ENCODE results near the gene EVA1C. TPM values are rescaled to one million over a fixed set of nuclear protein-coding genes. Genes with fewer than 3 reads are reported as not detected.

EVA1C gene
- total RNA-seq, 1 donor from 2014 or later: 1.2 TPM

- no peak overlapping the region for H3K4me3 Mint-ChIP-seq
- Histone ChIP-seq H3K4me3 (no peak overlapping the region), H3K9ac (no peak overlapping the region), H3K27me3 (no peaks in the 10 kb centered on the region), H3K27ac (no peak overlapping the region), H3K79me2 (ENCODE audit: low read depth) (no peaks in the 10 kb centered on the region), H2AFZ (replicated peaks) (no peak overlapping the region), H3K36me3 (no peaks in the 10 kb centered on the region), H3K4me1 (peaks cover 4% of the 10 kb centered on the region), H3F3A (ENCODE audit: low read depth) (no peaks in the 10 kb centered on the region), H3K9me3 (ENCODE audit: low read depth) (no peaks in the 10 kb centered on the region), H3K4me2 (no peak overlapping the region), H4K20me1 (ENCODE audit: low read depth) (no peaks in the 10 kb centered on the region)
- DNase-seq (ENCODE audit: low spot score): no peak
- H3K4me1 Mint-ChIP-seq: peaks cover 4% of the 10 kb centered on the region
- no peaks in the 10 kb centered on the region for H3K36me3 Mint-ChIP-seq
- no peak overlapping the region for H3K27ac Mint-ChIP-seq
- H3K27me3 Mint-ChIP-seq (ENCODE audit: insufficient read depth, low read depth): peaks cover 2% of the 10 kb centered on the region
- no peaks in the 10 kb centered on the region for H3K9me3 Mint-ChIP-seq
- TF ChIP-seq CTCF (IDR thresholded peaks at IDR 0.05) (no peak), EZH2phosphoT487 (IDR thresholded peaks at IDR 0.05) (no peak), EZH2 (IDR thresholded peaks at IDR 0.05) (no peak)
Observed at GRCh38 chr21:32545948-32546441, 133.5 kb downstream of the EVA1C start.

DNA sequence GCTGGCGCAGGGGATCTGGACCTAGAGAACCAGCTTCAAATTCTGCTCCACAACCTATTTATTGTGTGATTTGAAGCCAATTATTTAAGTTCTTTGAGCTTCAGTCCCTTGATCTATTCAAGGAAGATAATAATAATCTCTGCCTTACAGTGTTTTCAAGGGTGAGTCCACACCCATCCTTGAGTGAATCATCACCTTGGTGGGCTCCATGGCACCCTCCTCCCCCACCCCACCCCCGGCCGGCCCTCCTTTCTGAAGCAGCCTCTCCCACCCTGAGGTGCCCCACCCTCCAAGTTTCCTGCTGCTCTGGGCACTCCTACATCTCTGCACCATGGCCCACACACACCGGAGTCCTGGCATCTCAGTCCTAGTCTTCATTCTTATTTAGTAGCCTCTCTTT is 134.5 kb downstream of the EVA1C start:
- DNase-seq (ENCODE audit: low spot score): no peak
- H3K4me2 ChIP-seq: no peak overlapping the region
- H3K79me2 ChIP-seq (ENCODE audit: low read depth): no peaks in the 10 kb centered on the region
- H3K27me3 Mint-ChIP-seq (ENCODE audit: insufficient read depth, low read depth): peaks cover 2% of the 10 kb centered on the region
- H3K9me3 Mint-ChIP-seq: no peaks in the 10 kb centered on the region
- H3K36me3 ChIP-seq: no peaks in the 10 kb centered on the region
- peaks cover 9% of the 10 kb centered on the region for H3K4me1 ChIP-seq
- H2AFZ ChIP-seq (replicated peaks): no peak overlapping the region
- no peaks in the 10 kb centered on the region for H3K27me3 ChIP-seq
- H3K9ac ChIP-seq: no peak overlapping the region
- TF ChIP-seq EZH2phosphoT487 (IDR thresholded peaks at IDR 0.05) (no peak), CTCF (IDR thresholded peaks at IDR 0.05) (no peak), EZH2 (IDR thresholded peaks at IDR 0.05) (no peak)
- H3K4me3 Mint-ChIP-seq: no peak overlapping the region
- H3K27ac Mint-ChIP-seq: no peak overlapping the region
- no peaks in the 10 kb centered on the region for H4K20me1 ChIP-seq (ENCODE audit: low read depth)
- no peak overlapping the region for H3K4me3 ChIP-seq
- no peak overlapping the region for H3K27ac ChIP-seq
- H3K36me3 Mint-ChIP-seq: no peaks in the 10 kb centered on the region
- H3K9me3 ChIP-seq (ENCODE audit: low read depth): no peaks in the 10 kb centered on the region
- H3F3A ChIP-seq (ENCODE audit: low read depth): no peaks in the 10 kb centered on the region
- H3K4me1 Mint-ChIP-seq: peaks cover 8% of the 10 kb centered on the region

GRCh38 chr21:32548978-32549377 is 136.5 kb downstream of the EVA1C start:
- Histone ChIP-seq H3K27ac (no peak overlapping the region), H3K27me3 (no peaks in the 10 kb centered on the region), H2AFZ (replicated peaks) (no peak overlapping the region), H3K36me3 (no peaks in the 10 kb centered on the region), H3K9me3 (ENCODE audit: low read depth) (no peaks in the 10 kb centered on the region), H4K20me1 (ENCODE audit: low read depth) (no peaks in the 10 kb centered on the region), H3K79me2 (ENCODE audit: low read depth) (no peaks in the 10 kb centered on the region), H3F3A (ENCODE audit: low read depth) (no peaks in the 10 kb centered on the region), H3K9ac (no peak overlapping the region), H3K4me2 (no peak overlapping the region), H3K4me1 (peaks cover 9% of the 10 kb centered on the region), H3K4me3 (no peak overlapping the region)
- H3K36me3 Mint-ChIP-seq: peaks cover 2% of the 10 kb centered on the region
- H3K4me3 Mint-ChIP-seq: no peak overlapping the region
- TF ChIP-seq EZH2 (IDR thresholded peaks at IDR 0.05) (no peak), EZH2phosphoT487 (IDR thresholded peaks at IDR 0.05) (no peak)
- H3K9me3 Mint-ChIP-seq: no peaks in the 10 kb centered on the region
- H3K27ac Mint-ChIP-seq: no peak overlapping the region
- peaks cover 8% of the 10 kb centered on the region for H3K4me1 Mint-ChIP-seq
- DNase-seq (ENCODE audit: low spot score): no peak
- peaks cover 2% of the 10 kb centered on the region for H3K27me3 Mint-ChIP-seq (ENCODE audit: insufficient read depth, low read depth)

DNA sequence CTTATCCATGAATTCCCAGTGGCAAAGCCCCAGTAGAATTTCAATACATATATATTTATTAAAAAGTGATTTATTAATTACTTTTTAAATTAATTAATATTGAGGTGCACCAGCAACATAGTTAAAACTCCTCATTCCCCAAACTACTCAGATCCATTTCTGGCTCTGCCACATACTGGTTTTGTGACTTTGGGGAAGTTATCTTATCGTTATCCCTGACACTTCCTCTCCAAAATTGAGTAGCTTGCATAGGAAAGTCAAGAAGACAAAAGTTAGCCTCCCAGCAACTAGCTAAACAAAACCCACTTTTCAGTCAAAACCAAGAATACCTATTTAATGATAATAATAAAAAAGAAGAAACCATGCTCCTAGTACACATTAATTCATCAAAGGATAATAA is 136.9 kb downstream of the EVA1C start:
- Histone ChIP-seq H3K27me3 (no peaks in the 10 kb centered on the region), H3K36me3 (no peaks in the 10 kb centered on the region), H3K4me3 (no peak overlapping the region), H3K4me2 (no peak overlapping the region), H4K20me1 (ENCODE audit: low read depth) (no peaks in the 10 kb centered on the region), H3K9me3 (ENCODE audit: low read depth) (no peaks in the 10 kb centered on the region), H3K79me2 (ENCODE audit: low read depth) (no peaks in the 10 kb centered on the region), H2AFZ (replicated peaks) (no peak overlapping the region), H3K27ac (no peak overlapping the region), H3F3A (ENCODE audit: low read depth) (no peaks in the 10 kb centered on the region), H3K9ac (no peak overlapping the region), H3K4me1 (peaks cover 9% of the 10 kb centered on the region)
- Mint-ChIP-seq H3K4me1 (peaks cover 8% of the 10 kb centered on the region), H3K27me3 (ENCODE audit: insufficient read depth, low read depth) (peaks cover 2% of the 10 kb centered on the region), H3K4me3 (no peak overlapping the region), H3K9me3 (no peaks in the 10 kb centered on the region), H3K36me3 (peaks cover 2% of the 10 kb centered on the region), H3K27ac (no peak overlapping the region)
- DNase-seq (ENCODE audit: low spot score): no peak
- TF ChIP-seq EZH2phosphoT487 (IDR thresholded peaks at IDR 0.05): no peak

All from neural progenitor cell (in vitro differentiated cells).